GM10266 (cell line): ENCODE results near the gene ARHGEF28.

ENCODE experiments used
- DNase-seq: peaks from one replicate; pipeline ENCODE4 v3.0.0; 2012; ENCODE audit errors: extremely low spot score
- CTCF ChIP-seq: IDR thresholded peaks from 2 replicates; pipeline ENCODE4 v1.5.1; 2012; ENCODE audit warnings: mild to moderate bottlenecking, low read depth; ENCODE audit not compliant: control insufficient read depth, insufficient read depth; ENCODE audit errors: missing control alignments

The ARHGEF28 gene

GRCh38 chr5:73974871-73975360 lies 348.9 kb downstream of the ARHGEF28 start:
- no peak for TF ChIP-seq CTCF
- no peak for DNase-seq

GRCh38 chr5:73975845-73976244 lies 349.8 kb downstream of the ARHGEF28 start:
- no peak for TF ChIP-seq CTCF
- DNase-seq = no peak

GRCh38 chr5:73977146-73977545 lies 351.1 kb downstream of the ARHGEF28 start:
- DNase-seq = no peak
- TF ChIP-seq CTCF = no peak

GRCh38 chr5:73979321-73979720 lies 353.3 kb downstream of the ARHGEF28 start:
- no peak for TF ChIP-seq CTCF
- no peak for DNase-seq

- TF ChIP-seq CTCF = no peak
- no peak for DNase-seq
Measured at GRCh38 chr5:73981704-73982103, 355.7 kb downstream of the ARHGEF28 start.

- no peak for TF ChIP-seq CTCF
- no peak for DNase-seq
Measured at GRCh38 chr5:73983644-73984043, 357.6 kb downstream of the ARHGEF28 start.

GRCh38 chr5:73985145-73985544 lies 359.1 kb downstream of the ARHGEF28 start:
- DNase-seq = no peak
- TF ChIP-seq CTCF = no peak
